ENCODE results near the gene LIMS1. TPM values are rescaled to one million over a fixed set of nuclear protein-coding genes. Genes with fewer than 3 reads are reported as not detected.

Gene LIMS1
- polyA plus RNA-seq, 3 donors: 44.0 to 130 (median 124) TPM

- H3K9ac ChIP-seq (ENCODE audit: insufficient read depth, low read length, poor library complexity, severe bottlenecking): no peak overlapping the region
- H4K20me1 ChIP-seq (ENCODE audit: insufficient read depth, low read length): peaks cover 62% of the 10 kb centered on the region
- H3K36me3 ChIP-seq (replicated peaks in 1 of 2; ENCODE audit: control insufficient read depth in 1 of 2, insufficient read depth in 2 of 2, low read length in 2 of 2): peaks cover 1 to 23% of the 10 kb centered on the region in 2 donors
- peaks cover 43 to 47% of the 10 kb centered on the region in 2 donors for H3K36me3 Mint-ChIP-seq
- no peak for DNase-seq
- no peaks in the 10 kb centered on the region for H3K9me3 Mint-ChIP-seq
- H3K4me2 ChIP-seq (replicated peaks; ENCODE audit: extremely low read depth, low read length, poor library complexity, severe bottlenecking): no peak overlapping the region
- peaks cover 89% of the 10 kb centered on the region for H3K79me2 ChIP-seq (ENCODE audit: insufficient read depth, low read length)
- H3K4me1 Mint-ChIP-seq: peaks cover 56% of the 10 kb centered on the region
- peak overlapping the region in 1 of 2 donors; percentile 64 for H3K27ac ChIP-seq (ENCODE audit: low read depth in 1 of 2, low read length in 2 of 2)
- peak overlapping the region; percentile 47 to 99 (median 75) for H3K27ac Mint-ChIP-seq
- H3K4me3 Mint-ChIP-seq: no peak overlapping the region
- no peak for TF ChIP-seq CTCF (IDR thresholded peaks at IDR 0.05)
- H3K27me3 ChIP-seq (ENCODE audit: control insufficient read depth in 2 of 2, insufficient read depth in 2 of 2, low read length in 2 of 2): no peaks in the 10 kb centered on the region
- peaks cover 0 to 1% (median 0%) of the 10 kb centered on the region in 3 donors for H3K27me3 Mint-ChIP-seq (ENCODE audit: low read depth in 3 of 3)
- H3K4me1 ChIP-seq (ENCODE audit: control insufficient read depth in 1 of 2, insufficient read depth in 2 of 2, low read length in 2 of 2): peaks cover 24 to 28% of the 10 kb centered on the region in 2 donors
- H3K4me3 ChIP-seq (replicated peaks in 1 of 3; ENCODE audit: low read depth in 2 of 3, low read length in 3 of 3): no peak overlapping the region
- no peak overlapping the region for H2AFZ ChIP-seq (ENCODE audit: insufficient read depth, low read depth, low read length, poor library complexity, severe bottlenecking)
- intact Hi-C loops (cut with micrococcal nuclease): no loop called here
- no peaks in the 10 kb centered on the region for H3K9me3 ChIP-seq (replicated peaks in 1 of 2; ENCODE audit: control insufficient read depth in 1 of 2, insufficient read depth in 1 of 2, low read length in 2 of 2)
Observed at GRCh38 chr2:108634011-108634410, 99.7 kb downstream of the LIMS1 start.

GRCh38 chr2:108634576-108635160 lies 100.4 kb downstream of the LIMS1 start:
- Histone ChIP-seq H3K9me3 (replicated peaks in 1 of 2; ENCODE audit: control insufficient read depth in 1 of 2, insufficient read depth in 1 of 2, low read length in 2 of 2) (no peaks in the 10 kb centered on the region), H4K20me1 (ENCODE audit: insufficient read depth, low read length) (peaks cover 55% of the 10 kb centered on the region), H3K27ac (ENCODE audit: low read depth in 1 of 2, low read length in 2 of 2) (peak overlapping the region; percentile 46 to 64), H3K4me2 (replicated peaks; ENCODE audit: extremely low read depth, low read length, poor library complexity, severe bottlenecking) (no peak overlapping the region), H3K4me3 (replicated peaks in 1 of 3; ENCODE audit: low read depth in 2 of 3, low read length in 3 of 3) (no peak overlapping the region), H2AFZ (ENCODE audit: insufficient read depth, low read depth, low read length, poor library complexity, severe bottlenecking) (no peak overlapping the region), H3K79me2 (ENCODE audit: insufficient read depth, low read length) (peaks cover 89% of the 10 kb centered on the region), H3K4me1 (ENCODE audit: control insufficient read depth in 1 of 2, insufficient read depth in 2 of 2, low read length in 2 of 2) (peaks cover 24 to 28% of the 10 kb centered on the region in 2 donors), H3K9ac (ENCODE audit: insufficient read depth, low read length, poor library complexity, severe bottlenecking) (no peak overlapping the region), H3K27me3 (ENCODE audit: control insufficient read depth in 2 of 2, insufficient read depth in 2 of 2, low read length in 2 of 2) (no peaks in the 10 kb centered on the region), H3K36me3 (replicated peaks in 1 of 2; ENCODE audit: control insufficient read depth in 1 of 2, insufficient read depth in 2 of 2, low read length in 2 of 2) (peaks cover 2 to 22% of the 10 kb centered on the region in 2 donors)
- intact Hi-C loops (cut with micrococcal nuclease): no loop called here
- Mint-ChIP-seq H3K4me1 (peaks cover 54% of the 10 kb centered on the region), H3K27ac (peak overlapping the region; percentile 76 to 99 (median 87)), H3K27me3 (ENCODE audit: low read depth in 3 of 3) (peaks cover 0 to 1% (median 0%) of the 10 kb centered on the region in 3 donors), H3K9me3 (no peaks in the 10 kb centered on the region), H3K36me3 (peaks cover 41 to 46% of the 10 kb centered on the region in 2 donors), H3K4me3 (no peak overlapping the region)
- no peak for DNase-seq
- 56% methylated on average over 5 of the region's 10 CpGs for WGBS (ENCODE audit: insufficient coverage)
- TF ChIP-seq CTCF (IDR thresholded peaks at IDR 0.05): no peak

All from CD14-positive monocyte (primary cell).